Thoracic aorta (tissue), 2 donors: ENCODE data around the gene GPNMB. TPM values are rescaled to one million over a fixed set of nuclear protein-coding genes. Genes with fewer than 3 reads are reported as not detected.

ENCODE experiments used
- ATAC-seq: fragments of 150-250 bp; one replicate; pipeline ENCODE4 v1.8.0; 2017; ENCODE audit warnings: low read depth; ENCODE audit not compliant: insufficient number of reproducible peaks, low FRiP score
- DNase-seq: peaks from one replicate; pipeline ENCODE4 v3.0.0-alpha.2; 2020; ENCODE audit warnings: low spot score
- H3K27ac ChIP-seq, 2 donors: fragments of 200-600 bp; sonication (generic); 1 replicate in 1 of 2; 2 replicates in 1 of 2; pipeline ENCODE4 v1.5.1; 2016; ENCODE audit warnings: mild to moderate bottlenecking in 2 of 2, moderate library complexity in 2 of 2
- H3K27me3 ChIP-seq: fragments of 200-600 bp; sonication (generic); replicated peaks from 2 replicates; pipeline ENCODE4 v1.6.0; 2016; ENCODE audit warnings: mild to moderate bottlenecking; ENCODE audit not compliant: insufficient read depth
- H3K36me3 ChIP-seq: fragments of 200-600 bp; sonication (generic); one replicate; pipeline ENCODE4 v1.5.1; 2016
- H3K4me1 ChIP-seq, 2 donors: fragments of 200-600 bp; sonication (generic); 1 replicate in 1 of 2; 2 replicates in 1 of 2; pipeline versions ENCODE4 v1.5.1 to v1.6.0; 2016; ENCODE audit warnings: low read depth in 2 of 2, mild to moderate bottlenecking in 1 of 2; ENCODE audit not compliant: control insufficient read depth in 1 of 2
- H3K4me3 ChIP-seq: fragments of 200-600 bp; sonication (generic); 2 replicates; pipeline ENCODE4 v1.5.1; 2016; ENCODE audit warnings: mild to moderate bottlenecking
- H3K9me3 ChIP-seq: fragments of 200-600 bp; sonication (generic); 2 replicates; pipeline ENCODE4 v1.5.1; 2016
- CTCF ChIP-seq: fragments of 200-600 bp; sonication (generic); IDR thresholded peaks from one replicate; pipeline ENCODE4 v1.5.1; 2019; ENCODE audit warnings: antibody characterized with exemption
- total RNA-seq, 2 donors: library from RNA; depleted of rRNA; stranded (reverse); fragments of >200 nt; gene quantifications; one replicate each; pipeline versions ENCODE4 v1.1.0 to v1.2.3, GENCODE V29; 2016

GPNMB gene
- total RNA-seq, 2 donors from 2014 or later, result 139 to 185 TPM

GRCh38 chr7:23205909-23206767 is 40.4 kb upstream of the GPNMB start:
- no peak for DNase-seq
- no peak overlapping the region for H3K27ac ChIP-seq

GRCh38 chr7:23207021-23207420 is 39.6 kb upstream of the GPNMB start:
- TF ChIP-seq CTCF, result no peak
- H3K4me3 ChIP-seq, result no peak overlapping the region
- DNase-seq (no peak), ATAC-seq (no peak)
- no peaks in the 10 kb centered on the region for H3K9me3 ChIP-seq
- no peaks in the 10 kb centered on the region for H3K27me3 ChIP-seq
- H3K36me3 ChIP-seq, result peaks cover under 1% of the 10 kb centered on the region
- no peak overlapping the region for H3K27ac ChIP-seq
- no peaks in the 10 kb centered on the region for H3K4me1 ChIP-seq

More at GRCh38 chr7:23205909-23206767, 40.4 kb upstream of the GPNMB start:
- Histone ChIP-seq H3K4me3 (peak overlapping the region; percentile 53), H3K4me1 (no peaks in the 10 kb centered on the region), H3K36me3 (peaks cover 9% of the 10 kb centered on the region), H3K9me3 (no peaks in the 10 kb centered on the region), H3K27me3 (no peaks in the 10 kb centered on the region)
- no peak for TF ChIP-seq CTCF
- ATAC-seq, result no peak

GRCh38 chr7:23207884-23208283 is 38.7 kb upstream of the GPNMB start:
- no peak for TF ChIP-seq CTCF
- H3K4me1 ChIP-seq, result no peaks in the 10 kb centered on the region

GRCh38 chr7:23208316-23208715 is 38.3 kb upstream of the GPNMB start:
- Histone ChIP-seq H3K4me1 (no peaks in the 10 kb centered on the region), H3K9me3 (no peaks in the 10 kb centered on the region), H3K27me3 (no peaks in the 10 kb centered on the region), H3K36me3 (no peaks in the 10 kb centered on the region), H3K4me3 (no peak overlapping the region), H3K27ac (no peak overlapping the region)
- no peak for ATAC-seq
- DNase-seq, result no peak
- no peak for TF ChIP-seq CTCF

More at GRCh38 chr7:23207884-23208283, 38.7 kb upstream of the GPNMB start:
- no peak overlapping the region for H3K27ac ChIP-seq
- DNase-seq, result no peak
- no peaks in the 10 kb centered on the region for H3K36me3 ChIP-seq
- ATAC-seq, result no peak
- no peak overlapping the region for H3K4me3 ChIP-seq
- no peaks in the 10 kb centered on the region for H3K27me3 ChIP-seq
- H3K9me3 ChIP-seq, result no peaks in the 10 kb centered on the region

GRCh38 chr7:23210506-23210905 is 36.1 kb upstream of the GPNMB start:
- DNase-seq, result no peak
- H3K36me3 ChIP-seq, result no peaks in the 10 kb centered on the region

More at GRCh38 chr7:23210506-23210905, 36.1 kb upstream of the GPNMB start:
- no peaks in the 10 kb centered on the region for H3K9me3 ChIP-seq
- no peaks in the 10 kb centered on the region for H3K4me1 ChIP-seq
- ATAC-seq, result no peak
- H3K27ac ChIP-seq, result no peak overlapping the region
- TF ChIP-seq CTCF, result no peak
- H3K4me3 ChIP-seq, result no peak overlapping the region
- H3K27me3 ChIP-seq, result no peaks in the 10 kb centered on the region
